ENCODE data around the gene RPS19. TPM values are rescaled to one million over a fixed set of nuclear protein-coding genes. Genes with fewer than 3 reads are reported as not detected.

The RPS19 gene
- total RNA-seq, 4 donors from 2014 or later = 673 to 1,241 (median 970) TPM

- TF ChIP-seq POLR2AphosphoS5 (IDR thresholded peaks at IDR 0.05) (no peak), CTCF (IDR thresholded peaks at IDR 0.05) (no peak), EP300 (IDR thresholded peaks at IDR 0.05) (no peak), POLR2A (IDR thresholded peaks at IDR 0.05) (no peak)
- 50 to 100% methylated on average over 1 to 2 of the region's 2 CpGs for WGBS, 2 donors (ENCODE audit: low coverage in 1 of 2)
- Histone ChIP-seq H3K27ac (no peak overlapping the region), H3K4me1 (no peaks in the 10 kb centered on the region), H3K27me3 (peaks cover 42% of the 10 kb centered on the region), H3K36me3 (no peaks in the 10 kb centered on the region), H3K4me3 (no peak overlapping the region), H3K9me3 (no peaks in the 10 kb centered on the region)
- no peak for ATAC-seq
Observed at GRCh38 chr19:41853344-41853743, 6.7 kb upstream of the RPS19 start.

GRCh38 chr19:41853768-41854167 lies 6.3 kb upstream of the RPS19 start:
- ATAC-seq = no peak
- WGBS, 2 donors (ENCODE audit: low coverage in 1 of 2) = 67% methylated on average over 1 of the region's 2 CpGs; no CpG with 5 or more reads in 1 of the 2 donors
- no peaks in the 10 kb centered on the region for H3K4me1 ChIP-seq
- H3K9me3 ChIP-seq = no peaks in the 10 kb centered on the region
- no peak overlapping the region for H3K27ac ChIP-seq
- no peaks in the 10 kb centered on the region for H3K36me3 ChIP-seq
- no peak overlapping the region for H3K4me3 ChIP-seq
- peaks cover 42% of the 10 kb centered on the region for H3K27me3 ChIP-seq
- TF ChIP-seq POLR2AphosphoS5 (IDR thresholded peaks at IDR 0.05) = no peak

GRCh38 chr19:41859213-41859617 lies 840 bp upstream of the RPS19 start:
- peak overlapping the region; percentile 5 to 96 (median 95) for H3K27ac ChIP-seq
- TF ChIP-seq CTCF (IDR thresholded peaks at IDR 0.05) (no peak), POLR2AphosphoS5 (IDR thresholded peaks at IDR 0.05) (no peak), EP300 (IDR thresholded peaks at IDR 0.05) (no peak), POLR2A (IDR thresholded peaks at IDR 0.05) (no peak)
- H3K9me3 ChIP-seq = no peaks in the 10 kb centered on the region
- WGBS, 2 donors (ENCODE audit: low coverage in 1 of 2) = 0 to 9% methylated on average over 4 to 7 of the region's 8 CpGs
- H3K4me3 ChIP-seq = peak overlapping the region in 1 of 2 donors; percentile 99
- H3K4me1 ChIP-seq = peaks cover 4 to 44% (median 16%) of the 10 kb centered on the region in 3 donors
- ATAC-seq = no peak
- H3K27me3 ChIP-seq = peaks cover 13% of the 10 kb centered on the region
- H3K36me3 ChIP-seq = peaks cover 0 to 33% of the 10 kb centered on the region in 2 donors

GRCh38 chr19:41860419-41861115 lies 512 bp downstream of the RPS19 start:
- H3K9me3 ChIP-seq = no peaks in the 10 kb centered on the region
- peak overlapping the region; percentile 81 to 96 (median 95) for H3K27ac ChIP-seq
- ATAC-seq = no peak
- peaks cover 4 to 57% (median 16%) of the 10 kb centered on the region in 3 donors for H3K4me1 ChIP-seq
- peak overlapping the region; percentile 86 to 99 for H3K4me3 ChIP-seq
- TF ChIP-seq POLR2AphosphoS5 (IDR thresholded peaks at IDR 0.05) (peak; percentile 40), POLR2A (IDR thresholded peaks at IDR 0.05) (no peak)
- H3K36me3 ChIP-seq = peaks cover 0 to 47% of the 10 kb centered on the region in 2 donors
- WGBS, 2 donors (ENCODE audit: low coverage in 1 of 2) = 0% methylated on average over 4 of the region's 45 CpGs; no CpG with 5 or more reads in 1 of the 2 donors
- H3K27me3 ChIP-seq = peaks cover 2% of the 10 kb centered on the region

GRCh38 chr19:41861116-41861768 lies 1.2 kb downstream of the RPS19 start:
- Histone ChIP-seq H3K4me1 (peaks cover 4 to 62% (median 19%) of the 10 kb centered on the region in 3 donors), H3K36me3 (peaks cover 0 to 52% of the 10 kb centered on the region in 2 donors), H3K4me3 (peak overlapping the region; percentile 86 to 99), H3K27ac (peak overlapping the region in 3 of 4 donors; percentile 95 to 96 (median 95)), H3K27me3 (no peaks in the 10 kb centered on the region), H3K9me3 (no peaks in the 10 kb centered on the region)
- TF ChIP-seq CTCF (IDR thresholded peaks at IDR 0.05) (no peak), POLR2AphosphoS5 (IDR thresholded peaks at IDR 0.05) (no peak), POLR2A (IDR thresholded peaks at IDR 0.05) (no peak), EP300 (IDR thresholded peaks at IDR 0.05) (no peak)
- WGBS, 2 donors (ENCODE audit: low coverage in 1 of 2) = 37 to 48% methylated on average over 2 to 8 of the region's 9 CpGs
- no peak for ATAC-seq
